Neural cell (in vitro differentiated cells): Measurements from ENCODE around the gene B3GALNT2.

ENCODE experiments used
- EZH2 ChIP-seq: fragments of 200-600, 300-800 bp; shearing (Covaris generic), sonication (generic); IDR thresholded peaks from 2 replicates; pipeline ENCODE4 v1.6.1; 2014; ENCODE audit warnings: antibody characterized with exemption, low read length, borderline replicate concordance, mild to moderate bottlenecking; ENCODE audit not compliant: insufficient read depth, poor library complexity, severe bottlenecking
- MXI1 ChIP-seq: fragments of 450-650 bp; conservative IDR thresholded peaks from 2 replicates; pipeline ENCODE4 v1.6.1; 2014; ENCODE audit warnings: antibody characterized with exemption, mild to moderate bottlenecking; ENCODE audit not compliant: poor library complexity, severe bottlenecking
- POLR2AphosphoS5 ChIP-seq: IDR thresholded peaks from 2 replicates; pipeline ENCODE4 v1.6.1; 2012
- RAD21 ChIP-seq: fragments of 450-650 bp; conservative IDR thresholded peaks from 2 replicates; pipeline ENCODE4 v1.6.1; 2014; ENCODE audit warnings: antibody characterized with exemption, mild to moderate bottlenecking, moderate library complexity
- SMC3 ChIP-seq: fragments of 450-650 bp; conservative IDR thresholded peaks from 2 replicates; pipeline ENCODE4 v1.6.1; 2014; ENCODE audit warnings: antibody characterized with exemption, mild to moderate bottlenecking, moderate library complexity; ENCODE audit not compliant: poor library complexity
- TAF1 ChIP-seq: IDR thresholded peaks from 2 replicates; pipeline ENCODE4 v1.6.1; 2012; ENCODE audit warnings: low read depth
- TF ChIP-seq, protein P1 (sequence below): fragments of 450-650 bp; IDR thresholded peaks from 2 replicates; pipeline ENCODE4 v1.5.1; 2014; ENCODE audit warnings: antibody characterized with exemption, mild to moderate bottlenecking, moderate library complexity; ENCODE audit not compliant: poor library complexity, severe bottlenecking
- TF ChIP-seq, protein P2 (sequence below): IDR thresholded peaks from 2 replicates; pipeline ENCODE4 v1.6.1; 2012; ENCODE audit warnings: borderline replicate concordance

DNA sequence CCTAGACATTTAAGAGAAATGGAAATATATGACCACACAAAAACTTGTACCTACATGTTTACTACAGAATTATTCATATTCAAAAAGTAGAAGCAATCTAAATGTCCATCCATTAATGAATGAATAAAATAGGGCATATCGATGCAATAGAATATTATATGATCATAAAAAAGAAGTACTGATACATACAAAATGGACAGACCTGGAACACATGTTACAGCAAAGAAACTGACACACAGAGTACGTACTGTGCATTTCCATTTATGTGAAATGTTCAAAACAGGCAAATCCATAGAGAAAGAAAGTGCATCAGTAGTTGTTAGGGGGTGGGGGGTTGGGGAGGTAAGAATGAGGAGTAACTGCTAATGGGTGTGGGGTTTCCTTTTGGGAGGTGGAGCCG lies 39.2 kb downstream of the B3GALNT2 start:
- no peak for TF ChIP-seq POLR2AphosphoS5
- TF ChIP-seq, protein P1, sequence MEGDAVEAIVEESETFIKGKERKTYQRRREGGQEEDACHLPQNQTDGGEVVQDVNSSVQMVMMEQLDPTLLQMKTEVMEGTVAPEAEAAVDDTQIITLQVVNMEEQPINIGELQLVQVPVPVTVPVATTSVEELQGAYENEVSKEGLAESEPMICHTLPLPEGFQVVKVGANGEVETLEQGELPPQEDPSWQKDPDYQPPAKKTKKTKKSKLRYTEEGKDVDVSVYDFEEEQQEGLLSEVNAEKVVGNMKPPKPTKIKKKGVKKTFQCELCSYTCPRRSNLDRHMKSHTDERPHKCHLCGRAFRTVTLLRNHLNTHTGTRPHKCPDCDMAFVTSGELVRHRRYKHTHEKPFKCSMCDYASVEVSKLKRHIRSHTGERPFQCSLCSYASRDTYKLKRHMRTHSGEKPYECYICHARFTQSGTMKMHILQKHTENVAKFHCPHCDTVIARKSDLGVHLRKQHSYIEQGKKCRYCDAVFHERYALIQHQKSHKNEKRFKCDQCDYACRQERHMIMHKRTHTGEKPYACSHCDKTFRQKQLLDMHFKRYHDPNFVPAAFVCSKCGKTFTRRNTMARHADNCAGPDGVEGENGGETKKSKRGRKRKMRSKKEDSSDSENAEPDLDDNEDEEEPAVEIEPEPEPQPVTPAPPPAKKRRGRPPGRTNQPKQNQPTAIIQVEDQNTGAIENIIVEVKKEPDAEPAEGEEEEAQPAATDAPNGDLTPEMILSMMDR, result no peak
- no peak for TF ChIP-seq EZH2
- TF ChIP-seq TAF1, result no peak
- no peak for TF ChIP-seq SMC3
- no peak for TF ChIP-seq MXI1
- TF ChIP-seq, protein P2, sequence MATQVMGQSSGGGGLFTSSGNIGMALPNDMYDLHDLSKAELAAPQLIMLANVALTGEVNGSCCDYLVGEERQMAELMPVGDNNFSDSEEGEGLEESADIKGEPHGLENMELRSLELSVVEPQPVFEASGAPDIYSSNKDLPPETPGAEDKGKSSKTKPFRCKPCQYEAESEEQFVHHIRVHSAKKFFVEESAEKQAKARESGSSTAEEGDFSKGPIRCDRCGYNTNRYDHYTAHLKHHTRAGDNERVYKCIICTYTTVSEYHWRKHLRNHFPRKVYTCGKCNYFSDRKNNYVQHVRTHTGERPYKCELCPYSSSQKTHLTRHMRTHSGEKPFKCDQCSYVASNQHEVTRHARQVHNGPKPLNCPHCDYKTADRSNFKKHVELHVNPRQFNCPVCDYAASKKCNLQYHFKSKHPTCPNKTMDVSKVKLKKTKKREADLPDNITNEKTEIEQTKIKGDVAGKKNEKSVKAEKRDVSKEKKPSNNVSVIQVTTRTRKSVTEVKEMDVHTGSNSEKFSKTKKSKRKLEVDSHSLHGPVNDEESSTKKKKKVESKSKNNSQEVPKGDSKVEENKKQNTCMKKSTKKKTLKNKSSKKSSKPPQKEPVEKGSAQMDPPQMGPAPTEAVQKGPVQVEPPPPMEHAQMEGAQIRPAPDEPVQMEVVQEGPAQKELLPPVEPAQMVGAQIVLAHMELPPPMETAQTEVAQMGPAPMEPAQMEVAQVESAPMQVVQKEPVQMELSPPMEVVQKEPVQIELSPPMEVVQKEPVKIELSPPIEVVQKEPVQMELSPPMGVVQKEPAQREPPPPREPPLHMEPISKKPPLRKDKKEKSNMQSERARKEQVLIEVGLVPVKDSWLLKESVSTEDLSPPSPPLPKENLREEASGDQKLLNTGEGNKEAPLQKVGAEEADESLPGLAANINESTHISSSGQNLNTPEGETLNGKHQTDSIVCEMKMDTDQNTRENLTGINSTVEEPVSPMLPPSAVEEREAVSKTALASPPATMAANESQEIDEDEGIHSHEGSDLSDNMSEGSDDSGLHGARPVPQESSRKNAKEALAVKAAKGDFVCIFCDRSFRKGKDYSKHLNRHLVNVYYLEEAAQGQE, result no peak
- no peak for TF ChIP-seq RAD21
